HS-5 (cell line): Measurements from ENCODE around the gene CRLF2.
"Not testable (repeated sequence)": the region's sequence is repeated elsewhere in the genome, so short reads cannot be mapped to it uniquely, and the experiment has no call there.

Experiments
- DNase-seq: peaks from one replicate; pipeline ENCODE4 v3.0.0-alpha.2; 2012; ENCODE audit warnings: low read depth

CRLF2 gene

GRCh38 chrX:1215123-1215823 is 2.8 kb upstream of the CRLF2 start:
- DNase-seq: no peak

GRCh38 chrX:1213971-1214370 is 1.5 kb upstream of the CRLF2 start:
- no peak for DNase-seq

- DNase-seq: no peak
Measured at GRCh38 chrX:1210844-1211243, 1.6 kb downstream of the CRLF2 start.

- no peak for DNase-seq
Measured at GRCh38 chrX:1207496-1208025, 4.9 kb downstream of the CRLF2 start.

- DNase-seq: peak; percentile 68
Measured at GRCh38 chrX:1205681-1206611, 6.5 kb downstream of the CRLF2 start.

GRCh38 chrX:1202251-1202650 is 10.2 kb downstream of the CRLF2 start:
- no peak for DNase-seq

- DNase-seq: no peak
Measured at GRCh38 chrX:1196436-1196835, 16.0 kb downstream of the CRLF2 start.

GRCh38 chrX:1192196-1192595 is 20.3 kb downstream of the CRLF2 start:
- not testable (repeated sequence) for DNase-seq

- DNase-seq: no peak
Measured at GRCh38 chrX:1190596-1191145, 21.8 kb downstream of the CRLF2 start.

- DNase-seq: no peak
Measured at GRCh38 chrX:1185561-1185960, 26.9 kb downstream of the CRLF2 start.

GRCh38 chrX:1182211-1182610 is 30.2 kb downstream of the CRLF2 start:
- no peak for DNase-seq

GRCh38 chrX:1181661-1182060 is 30.8 kb downstream of the CRLF2 start:
- not testable (repeated sequence) for DNase-seq

GRCh38 chrX:1181170-1181569 is 31.3 kb downstream of the CRLF2 start:
- DNase-seq: no peak

- DNase-seq: no peak
Measured at GRCh38 chrX:1178580-1179057, 33.8 kb downstream of the CRLF2 start.

- DNase-seq: not testable (repeated sequence)
Measured at GRCh38 chrX:1176531-1177320, 35.7 kb downstream of the CRLF2 start.

- not testable (repeated sequence) for DNase-seq
Measured at GRCh38 chrX:1174609-1175545, 37.6 kb downstream of the CRLF2 start.

- not testable (repeated sequence) for DNase-seq
Measured at GRCh38 chrX:1173435-1173834, 39.0 kb downstream of the CRLF2 start.

GRCh38 chrX:1172496-1172895 is 40.0 kb downstream of the CRLF2 start:
- no peak for DNase-seq

GRCh38 chrX:1171915-1172314 is 40.5 kb downstream of the CRLF2 start:
- not testable (repeated sequence) for DNase-seq

- no peak for DNase-seq
Measured at GRCh38 chrX:1170243-1170642, 42.2 kb downstream of the CRLF2 start.
